GM15510 (cell line): ENCODE data around the gene P4HA2.

Experiments used
- POLR2A ChIP-seq: IDR thresholded peaks from 3 replicates; pipeline ENCODE4 v1.6.1; 2011; ENCODE audit warnings: borderline replicate concordance; ENCODE audit not compliant: insufficient read length; ENCODE audit errors: extremely low read depth

The P4HA2 gene

DNA sequence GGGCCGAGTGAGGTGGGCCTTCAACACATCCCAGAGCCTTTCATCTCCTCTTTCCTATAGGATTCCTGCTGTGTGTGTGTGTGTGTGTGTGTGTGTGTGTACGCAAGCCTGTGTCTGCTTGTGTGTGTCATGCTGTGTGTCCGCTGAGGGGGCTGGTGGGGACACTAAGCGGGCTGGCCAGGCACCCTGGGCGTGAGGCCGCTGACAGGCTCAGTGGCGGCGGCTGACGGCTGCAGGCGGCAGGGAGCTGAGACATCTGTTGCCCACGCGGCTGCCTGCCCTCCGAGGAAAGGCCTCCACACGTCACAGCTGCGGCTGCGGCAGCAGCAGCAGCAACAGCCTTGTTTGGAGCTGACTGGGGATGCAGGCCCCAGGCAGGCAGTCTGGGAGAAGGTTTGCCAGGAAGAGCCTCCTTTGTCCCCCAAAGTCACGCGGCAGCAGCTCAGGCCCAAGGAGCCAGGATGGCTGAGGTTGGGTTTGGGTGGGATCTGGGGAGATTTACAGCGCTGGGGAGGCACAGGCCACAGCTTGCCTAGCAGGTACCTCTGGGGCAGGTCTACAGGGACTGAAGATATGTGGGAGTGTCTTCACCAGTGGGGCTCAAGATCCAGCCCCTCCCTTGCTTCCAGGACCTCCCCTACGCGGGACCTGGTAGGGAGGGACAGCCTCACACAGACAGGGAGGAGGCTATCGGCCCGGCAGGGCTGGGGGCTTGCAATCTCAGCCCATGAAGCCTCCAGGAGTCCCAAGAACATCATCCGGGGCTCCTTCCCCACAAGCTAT is 31.6 kb upstream of the P4HA2 start:
- TF ChIP-seq POLR2A = no peak

DNA sequence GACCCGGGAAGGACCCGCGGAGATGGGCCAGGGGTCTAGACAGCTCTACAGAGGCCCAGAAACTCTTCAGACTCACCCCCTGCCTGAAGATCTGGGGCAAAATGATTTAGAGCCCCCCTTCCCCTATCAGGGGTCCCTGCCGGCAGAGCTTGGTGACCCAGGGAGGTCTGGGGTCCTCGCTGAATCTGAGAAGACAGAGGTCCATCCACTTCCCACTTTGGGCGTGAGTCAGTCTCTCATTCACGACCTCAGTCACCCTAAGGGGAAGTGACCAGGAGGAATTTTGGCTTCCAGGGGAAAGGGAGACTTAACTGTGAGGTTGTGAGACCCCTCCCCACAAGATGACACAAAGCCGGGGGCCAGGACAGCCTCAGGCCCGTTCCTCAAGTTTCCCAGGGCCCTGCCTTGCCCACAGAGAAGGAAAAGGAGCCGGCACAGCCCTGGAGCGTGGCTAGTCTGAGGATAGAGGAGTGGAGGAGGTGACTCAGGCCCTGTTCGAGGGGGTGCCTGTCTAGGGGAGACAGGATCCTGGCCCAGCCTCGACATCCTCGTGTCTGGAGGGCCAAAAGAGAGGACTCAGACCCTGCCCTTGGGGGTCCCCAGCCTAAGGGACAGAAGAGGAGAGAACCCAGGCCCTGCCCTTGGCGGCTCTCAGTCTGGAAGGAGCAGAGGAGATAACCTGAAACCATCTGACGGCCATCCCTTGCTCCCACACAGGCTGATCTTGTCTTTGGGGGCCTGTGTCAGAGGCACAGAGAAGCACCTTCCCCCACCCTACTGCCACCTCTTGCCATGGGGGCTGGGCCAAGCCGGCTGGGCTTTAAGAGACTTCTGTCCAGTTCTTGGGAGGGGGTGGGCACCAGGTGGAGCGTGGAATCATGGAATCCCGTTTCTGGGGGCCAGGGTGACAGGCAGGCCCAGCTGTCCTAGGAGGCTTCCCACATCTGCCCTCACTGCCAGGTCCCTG is 30.7 kb upstream of the P4HA2 start:
- no peak for TF ChIP-seq POLR2A

DNA sequence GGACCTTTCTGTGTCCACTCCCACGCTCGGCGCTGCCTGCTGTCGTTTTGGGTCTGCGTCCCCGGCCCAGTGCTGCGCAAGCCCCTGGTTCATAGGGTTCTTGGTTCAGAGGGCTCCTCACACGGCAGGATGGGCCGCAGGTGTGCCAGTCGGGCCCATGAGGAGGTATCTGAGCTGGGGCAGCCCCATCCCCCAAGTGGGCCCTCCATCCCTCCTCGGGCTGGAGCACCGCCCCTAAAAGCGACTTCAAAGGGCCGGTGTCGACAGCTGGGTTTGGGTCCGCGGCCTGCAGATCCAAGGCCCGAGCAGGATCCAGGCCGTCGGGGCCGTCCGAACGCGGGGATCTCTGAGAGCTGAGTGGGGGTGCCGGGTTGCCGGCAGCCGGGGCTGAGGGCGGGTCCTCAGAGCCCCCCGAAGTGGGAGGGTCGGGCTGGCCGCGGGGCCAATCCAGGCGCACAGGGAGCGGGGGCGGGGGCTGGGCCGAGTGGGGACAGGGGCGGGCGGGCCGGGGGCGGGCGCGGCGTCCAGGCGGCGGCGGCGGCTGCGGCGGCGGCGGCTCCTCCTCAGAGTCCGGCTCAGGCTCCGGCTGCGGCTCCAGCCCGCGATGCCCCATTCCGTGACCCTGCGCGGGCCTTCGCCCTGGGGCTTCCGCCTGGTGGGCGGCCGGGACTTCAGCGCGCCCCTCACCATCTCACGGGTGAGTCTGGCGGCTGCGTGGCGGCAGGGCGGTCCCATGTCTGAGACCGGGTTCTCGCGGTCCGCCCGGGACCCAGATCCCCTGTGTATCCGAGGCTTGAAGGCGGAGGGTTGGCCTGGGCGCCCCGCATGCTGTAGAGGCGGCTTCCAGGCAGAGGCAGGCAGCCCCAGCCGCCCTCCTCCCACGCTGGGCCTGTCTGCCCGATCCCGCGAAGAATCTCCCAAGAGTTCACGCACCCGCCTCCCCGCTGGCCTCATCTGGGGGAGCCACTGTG is 29.8 kb upstream of the P4HA2 start, which contains the start of gene PDLIM4:
PDLIM4 (plus strand) TSS at position 566 of the 971 bp plus-strand sequence; CDS start at position 605, 39 bp downstream.
- TF ChIP-seq POLR2A = no peak

DNA sequence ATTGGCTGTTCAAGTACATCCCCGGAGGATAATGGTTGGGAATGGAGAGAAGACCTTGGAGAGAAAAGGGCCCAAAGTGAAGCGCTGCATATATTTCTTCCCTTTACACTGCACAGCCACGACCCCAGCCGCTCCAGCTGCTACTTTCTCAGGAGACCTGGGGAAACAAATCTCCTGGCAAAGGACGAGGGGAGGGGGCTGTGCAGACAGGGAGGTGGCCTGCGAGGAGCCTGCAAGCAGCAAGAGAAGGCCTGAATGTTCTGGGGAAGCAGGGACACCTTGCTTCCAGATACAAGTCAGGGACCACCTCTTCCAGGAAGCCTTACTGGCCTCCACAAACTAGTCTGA is 29.1 kb upstream of the P4HA2 start:
- TF ChIP-seq POLR2A = no peak

DNA sequence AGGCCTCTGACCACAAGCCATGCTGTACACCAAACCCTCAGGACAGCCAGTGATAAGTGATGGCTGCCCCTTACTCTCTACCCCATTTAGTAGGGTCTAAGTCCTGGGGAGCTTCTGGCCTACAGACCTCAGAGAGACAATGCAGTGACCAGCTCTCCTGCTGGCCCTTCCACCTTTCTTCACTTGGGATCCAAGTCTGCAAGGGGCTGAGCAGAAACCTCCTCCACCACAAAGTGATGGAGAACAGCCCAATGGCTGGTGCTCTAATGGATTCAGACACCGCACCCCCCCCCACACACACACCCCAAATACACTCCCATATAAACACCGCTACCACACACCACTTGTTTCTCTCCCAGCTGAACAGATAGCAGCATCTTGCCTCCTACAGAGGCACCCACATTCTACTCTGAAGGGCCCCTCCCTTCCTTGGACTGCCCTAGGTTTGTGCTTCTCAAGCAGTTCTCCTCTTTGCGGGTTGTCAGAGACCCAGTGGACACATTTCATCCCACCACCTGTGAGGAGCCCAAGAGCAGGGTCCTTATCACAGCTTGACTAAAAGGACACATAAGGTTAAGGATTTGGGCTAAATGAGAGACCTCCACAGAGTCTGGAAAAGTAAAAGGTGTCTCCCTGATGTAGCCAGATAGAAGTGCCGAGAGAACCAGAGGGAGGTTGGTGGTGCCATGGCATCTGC is 28.6 kb upstream of the P4HA2 start:
- no peak for TF ChIP-seq POLR2A

DNA sequence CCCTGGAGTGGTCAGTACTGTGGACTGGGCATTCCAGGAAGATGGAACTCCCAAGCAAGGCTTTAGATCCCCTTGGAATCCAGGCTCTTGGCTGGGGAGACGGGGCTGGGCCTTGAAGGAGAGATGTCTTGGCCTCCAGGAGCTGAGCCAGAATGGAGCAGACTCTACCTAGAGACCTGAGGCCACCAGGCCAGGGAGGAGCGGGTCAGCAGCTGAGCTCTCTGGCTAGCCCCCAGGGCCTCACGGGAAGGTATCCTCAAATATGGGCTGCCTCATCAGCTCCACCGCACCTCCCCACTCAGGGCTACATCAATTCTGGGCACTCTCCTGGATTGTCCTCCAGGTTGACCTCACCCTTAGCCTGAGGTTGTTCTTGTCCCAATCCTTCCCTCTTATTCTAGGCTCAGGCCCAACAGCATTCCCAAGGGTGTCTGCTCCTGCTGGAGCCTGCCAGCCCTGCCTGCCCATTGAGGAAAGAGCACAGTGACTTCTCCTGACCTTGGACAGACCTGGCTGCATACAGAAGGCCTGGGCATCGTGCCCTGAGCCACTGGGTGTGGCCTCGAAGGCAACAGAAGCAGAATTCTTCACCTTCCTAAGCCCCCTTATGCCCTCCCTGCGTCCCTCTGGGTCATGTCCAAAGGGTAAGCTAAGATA is 26.8 kb upstream of the P4HA2 start:
- no peak for TF ChIP-seq POLR2A

DNA sequence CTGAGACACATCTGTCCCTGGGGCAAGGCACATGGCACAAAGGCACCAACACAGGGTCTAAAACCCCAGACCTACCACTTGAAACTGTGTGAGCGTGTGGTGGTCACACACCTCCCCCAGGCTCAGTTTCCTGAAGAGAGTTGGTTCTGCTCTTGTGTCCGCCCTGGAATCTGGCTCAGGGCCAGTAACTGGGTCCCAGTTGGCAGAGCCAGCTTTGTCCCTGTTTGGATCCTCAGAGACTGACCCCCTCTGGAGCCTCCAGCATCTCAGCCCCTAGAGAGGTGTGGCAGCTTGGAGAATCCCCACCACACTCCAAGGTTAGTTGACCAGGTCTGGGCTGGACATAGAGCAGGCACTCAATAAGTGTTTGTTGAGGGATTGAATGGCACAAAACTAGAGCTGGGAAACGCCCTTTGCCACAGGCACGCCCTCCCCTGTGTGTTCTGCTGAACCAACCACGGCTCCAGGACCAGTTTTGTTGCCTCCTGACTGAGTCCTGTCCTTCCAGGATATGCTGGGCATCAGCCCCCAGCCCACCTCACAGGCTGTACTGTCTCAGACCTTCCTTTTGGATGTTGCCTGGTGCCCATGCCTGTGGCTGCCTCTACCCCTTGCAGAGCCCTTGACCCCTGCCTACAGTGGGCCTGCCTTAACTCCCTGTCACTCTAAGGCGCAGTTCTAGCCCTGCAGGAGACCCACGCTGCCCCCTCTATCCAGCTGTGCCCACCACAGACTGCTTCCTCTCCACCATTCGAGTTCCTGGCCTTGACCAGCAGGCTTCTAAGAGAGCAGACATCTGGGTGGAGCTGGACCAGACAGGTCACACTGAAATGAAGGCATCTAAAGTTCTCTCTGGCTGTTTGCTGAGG is 26.0 kb upstream of the P4HA2 start:
- TF ChIP-seq POLR2A = no peak

DNA sequence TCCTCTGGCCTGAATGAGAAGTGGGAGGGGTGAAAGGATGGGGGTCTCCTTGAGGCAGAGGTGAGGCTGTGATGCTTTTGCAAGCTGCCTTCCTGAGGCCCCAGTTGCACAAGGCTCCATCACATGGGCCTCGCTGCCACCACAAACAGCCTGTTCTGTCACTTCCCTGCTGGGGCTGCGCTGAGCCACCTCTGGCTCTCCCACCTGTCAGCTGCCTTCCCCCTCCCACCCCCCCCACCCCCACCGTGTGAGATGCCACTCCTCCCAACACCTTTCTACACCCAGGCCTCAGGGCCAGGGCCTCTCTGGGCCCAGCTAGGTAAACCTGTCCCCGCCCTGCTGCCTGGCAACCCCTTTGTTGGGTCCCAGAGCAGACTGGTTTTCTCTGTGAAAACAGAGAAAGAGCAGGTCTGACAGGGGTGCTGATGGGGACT is 25.4 kb upstream of the P4HA2 start:
- TF ChIP-seq POLR2A = no peak

DNA sequence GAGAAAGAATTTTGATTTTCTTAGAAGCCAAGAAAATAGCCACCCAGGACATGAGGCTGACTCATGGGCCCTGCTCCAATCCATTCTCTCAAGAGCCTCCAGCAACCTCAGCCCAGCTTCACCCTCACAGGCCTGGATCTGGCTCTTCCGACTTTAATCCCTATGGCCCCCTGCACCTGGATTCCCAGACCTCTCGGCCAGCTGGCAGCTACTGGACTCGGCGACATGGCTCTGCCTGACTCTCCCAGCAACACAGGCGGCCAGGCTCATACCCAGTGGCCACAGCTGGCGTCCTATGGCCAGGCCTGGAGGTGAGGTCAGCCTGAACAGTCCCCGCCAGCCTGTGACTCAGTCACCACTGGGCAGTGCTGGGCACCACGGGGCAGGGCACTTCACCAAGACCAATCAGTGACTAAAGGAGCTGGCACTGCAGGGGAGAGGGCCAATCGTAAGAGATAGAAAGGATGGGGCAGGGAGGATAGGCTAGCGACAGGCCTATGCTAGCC is 23.6 kb upstream of the P4HA2 start:
- TF ChIP-seq POLR2A = no peak

DNA sequence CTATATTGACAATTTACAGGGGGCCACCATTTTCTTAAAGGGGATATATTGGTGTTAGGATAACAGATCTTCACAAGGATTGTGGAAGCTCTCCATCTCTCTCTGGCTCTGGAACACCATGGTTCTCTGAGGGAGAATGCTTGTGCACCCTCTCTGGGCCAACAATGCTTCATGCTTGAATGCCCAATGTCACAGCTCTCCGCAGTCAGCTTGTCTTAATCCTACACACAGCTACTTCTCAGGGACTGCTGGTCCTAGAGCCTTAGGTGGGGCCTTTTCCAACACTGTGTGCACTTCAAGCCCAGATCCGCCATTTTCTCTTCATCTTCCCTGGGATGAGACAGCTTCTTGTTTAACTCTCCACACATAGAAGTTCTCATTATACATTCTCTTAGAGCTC is 22.9 kb upstream of the P4HA2 start:
- no peak for TF ChIP-seq POLR2A

DNA sequence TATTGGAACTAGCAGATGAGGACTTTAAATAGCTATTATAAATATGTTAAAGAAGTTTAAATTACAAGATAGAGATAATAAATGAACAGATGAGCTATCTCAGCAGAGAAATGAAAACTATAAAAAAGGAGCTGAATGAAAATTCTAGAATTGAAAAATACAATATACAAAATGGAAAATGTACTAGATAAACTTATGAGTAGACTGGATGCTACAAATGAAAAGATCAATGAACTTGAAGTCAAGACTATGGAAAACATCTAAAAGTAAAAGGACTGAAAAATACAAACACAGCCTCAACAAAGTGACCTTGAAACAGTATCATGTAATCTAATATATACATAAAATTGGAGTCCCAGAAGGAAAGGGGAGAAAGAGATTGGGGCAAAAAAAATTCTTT is 19.2 kb upstream of the P4HA2 start:
- no peak for TF ChIP-seq POLR2A

DNA sequence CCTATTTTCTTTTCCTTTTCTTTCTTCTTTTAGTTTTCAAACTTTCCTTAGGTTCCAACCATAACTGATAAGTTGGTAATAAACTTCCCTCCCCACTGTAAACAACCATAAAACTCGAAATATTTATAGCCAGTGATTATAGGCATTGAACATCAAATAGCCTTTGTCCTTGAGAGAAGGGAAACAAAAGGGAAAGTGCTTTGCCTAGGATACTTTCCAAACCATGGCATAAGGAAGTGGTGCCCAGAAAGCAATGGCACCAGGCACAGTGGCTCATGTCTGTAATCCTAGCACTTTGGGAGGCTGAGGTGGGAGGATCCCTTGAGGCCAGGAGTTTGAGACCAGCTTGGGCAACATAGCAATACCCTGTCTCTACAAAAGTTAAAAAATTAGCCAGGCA is 17.9 kb upstream of the P4HA2 start:
- no peak for TF ChIP-seq POLR2A
